ENCODE results near the gene SRD5A1. TPM values are rescaled to one million over a fixed set of nuclear protein-coding genes. Genes with fewer than 3 reads are reported as not detected.
A peak's percentile ranks its signal among the peaks of the same experiment; 100 is the strongest.

Gene SRD5A1
- total RNA-seq, 1 donor from 2014 or later, result 31.3 TPM

GRCh38 chr5:6623941-6624340 is 9.3 kb upstream of the SRD5A1 start:
- Mint-ChIP-seq H3K27me3 (ENCODE audit: low read depth) (no peaks in the 10 kb centered on the region), H3K4me3 (no peak overlapping the region), H3K4me1 (no peaks in the 10 kb centered on the region), H3K27ac (ENCODE audit: unreplicated experiment) (no peak overlapping the region), H3K9me3 (no peaks in the 10 kb centered on the region), H3K36me3 (ENCODE audit: low read depth) (peaks cover 20% of the 10 kb centered on the region)
- DNase-seq (ENCODE audit: low read depth, low spot score), result no peak
- no peak for TF ChIP-seq CTCF (conservative IDR thresholded peaks at IDR 0.05)

- Mint-ChIP-seq H3K4me3 (no peak overlapping the region), H3K4me1 (peaks cover 5% of the 10 kb centered on the region), H3K27ac (ENCODE audit: unreplicated experiment) (no peak overlapping the region), H3K9me3 (no peaks in the 10 kb centered on the region), H3K27me3 (ENCODE audit: low read depth) (no peaks in the 10 kb centered on the region), H3K36me3 (ENCODE audit: low read depth) (peaks cover 22% of the 10 kb centered on the region)
- no peak for DNase-seq (ENCODE audit: low read depth, low spot score)
- no peak for TF ChIP-seq CTCF (conservative IDR thresholded peaks at IDR 0.05)
Observed at GRCh38 chr5:6626508-6626907, 6.7 kb upstream of the SRD5A1 start.

- H3K27ac Mint-ChIP-seq (ENCODE audit: unreplicated experiment), result peak overlapping the region; percentile 69
- no peaks in the 10 kb centered on the region for H3K27me3 Mint-ChIP-seq (ENCODE audit: low read depth)
- no peak for TF ChIP-seq CTCF (conservative IDR thresholded peaks at IDR 0.05)
- DNase-seq (ENCODE audit: low read depth, low spot score), result no peak
- H3K9me3 Mint-ChIP-seq, result no peaks in the 10 kb centered on the region
- H3K4me3 Mint-ChIP-seq, result peak overlapping the region; percentile 98
- peaks cover 22% of the 10 kb centered on the region for H3K4me1 Mint-ChIP-seq
- peaks cover 7% of the 10 kb centered on the region for H3K36me3 Mint-ChIP-seq (ENCODE audit: low read depth)
Observed at GRCh38 chr5:6631441-6631840, 1.8 kb upstream of the SRD5A1 start.

GRCh38 chr5:6632324-6632887 is 834 bp upstream of the SRD5A1 start:
- no peaks in the 10 kb centered on the region for H3K27me3 Mint-ChIP-seq (ENCODE audit: low read depth)
- peaks cover 7% of the 10 kb centered on the region for H3K36me3 Mint-ChIP-seq (ENCODE audit: low read depth)
- H3K4me3 Mint-ChIP-seq, result peak overlapping the region; percentile 98
- DNase-seq (ENCODE audit: low read depth, low spot score), result no peak
- H3K27ac Mint-ChIP-seq (ENCODE audit: unreplicated experiment), result peak overlapping the region; percentile 98
- peaks cover 30% of the 10 kb centered on the region for H3K4me1 Mint-ChIP-seq
- no peaks in the 10 kb centered on the region for H3K9me3 Mint-ChIP-seq
- peak; percentile 38 for TF ChIP-seq CTCF (conservative IDR thresholded peaks at IDR 0.05)

GRCh38 chr5:6633469-6634245 is 417 bp downstream of the SRD5A1 start:
- H3K27ac Mint-ChIP-seq (ENCODE audit: unreplicated experiment), result peak overlapping the region; percentile 88
- no peaks in the 10 kb centered on the region for H3K27me3 Mint-ChIP-seq (ENCODE audit: low read depth)
- TF ChIP-seq CTCF (conservative IDR thresholded peaks at IDR 0.05), result peak; percentile 24
- DNase-seq (ENCODE audit: low read depth, low spot score), result peak; percentile 44
- H3K4me3 Mint-ChIP-seq, result peak overlapping the region; percentile 98
- H3K9me3 Mint-ChIP-seq, result no peaks in the 10 kb centered on the region
- peaks cover 33% of the 10 kb centered on the region for H3K4me1 Mint-ChIP-seq
- peaks cover 7% of the 10 kb centered on the region for H3K36me3 Mint-ChIP-seq (ENCODE audit: low read depth)
